Renal cortex interstitium (tissue), 11 donors: ENCODE results near the gene MALAT1. TPM values are rescaled to one million over a fixed set of nuclear protein-coding genes. Genes with fewer than 3 reads are reported as not detected.

ENCODE experiments used
- DNase-seq, 11 donors: peaks; one replicate each; pipeline ENCODE4 v3.0.0-alpha.2; 2013; ENCODE audit warnings: low read depth in 9 of 11, low spot score in 4 of 11; ENCODE audit errors: extremely low read depth in 1 of 11
- polyA plus RNA-seq, 3 donors: library from polyadenylated mRNA; unstranded; fragments of 120-200 nt; gene quantifications; one replicate each; pipeline ENCODE4 v1.2.1, GENCODE V29; 2013; ENCODE audit not compliant: insufficient read length in 3 of 3

The MALAT1 gene
- polyA plus RNA-seq, 3 donors, result 717 to 1,341 (median 810) TPM

DNA sequence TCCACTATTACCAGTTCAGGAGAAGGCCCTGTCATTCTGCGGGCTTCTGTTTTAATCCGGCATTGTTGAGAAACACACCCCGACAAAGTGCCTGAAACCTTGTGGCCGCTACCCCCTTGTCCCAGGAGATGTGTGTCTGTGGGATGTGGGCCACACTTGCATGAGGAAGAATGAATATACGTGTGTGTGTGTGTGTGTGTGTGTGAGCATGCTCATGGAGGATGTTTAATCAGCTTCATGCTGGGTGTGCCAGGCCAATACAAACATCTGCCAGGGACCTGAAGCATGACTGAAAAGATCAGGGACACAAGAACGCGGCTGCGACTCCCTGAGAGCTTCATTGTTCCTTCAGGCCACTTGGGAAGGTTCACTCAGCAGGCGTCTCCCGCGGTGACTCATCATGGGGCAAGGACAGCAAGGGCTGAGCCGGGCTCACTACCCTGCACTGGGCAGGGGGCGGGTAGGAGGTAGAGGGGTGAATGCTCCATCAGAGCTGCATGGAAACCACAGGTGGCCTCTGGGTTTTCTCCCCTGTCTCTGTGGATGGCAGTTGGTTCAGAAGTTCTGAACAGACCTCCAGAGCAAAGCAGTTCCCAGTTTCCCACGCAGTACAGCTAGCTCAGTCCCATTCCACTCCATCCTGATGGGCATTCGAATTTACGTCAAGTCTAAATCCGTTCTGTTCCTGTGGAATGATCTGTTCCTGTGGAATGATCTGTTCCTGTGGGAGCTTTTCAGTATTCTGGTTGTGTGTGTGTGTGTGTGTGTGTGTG lies 7.0 kb upstream of the MALAT1 start:
- DNase-seq, result no peak

DNA sequence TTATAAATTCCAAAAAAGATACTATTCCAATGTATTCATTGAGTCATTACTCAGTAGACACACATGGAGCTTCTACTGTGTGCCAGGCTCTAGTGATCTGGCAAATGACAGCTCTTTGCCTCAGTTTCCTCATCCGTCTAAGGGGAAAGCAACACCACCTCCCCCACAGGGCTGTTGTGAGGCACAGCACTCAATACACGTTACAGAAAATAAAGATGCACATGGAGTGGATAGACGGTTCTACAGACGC lies 6.5 kb upstream of the MALAT1 start:
- DNase-seq, result no peak

DNA sequence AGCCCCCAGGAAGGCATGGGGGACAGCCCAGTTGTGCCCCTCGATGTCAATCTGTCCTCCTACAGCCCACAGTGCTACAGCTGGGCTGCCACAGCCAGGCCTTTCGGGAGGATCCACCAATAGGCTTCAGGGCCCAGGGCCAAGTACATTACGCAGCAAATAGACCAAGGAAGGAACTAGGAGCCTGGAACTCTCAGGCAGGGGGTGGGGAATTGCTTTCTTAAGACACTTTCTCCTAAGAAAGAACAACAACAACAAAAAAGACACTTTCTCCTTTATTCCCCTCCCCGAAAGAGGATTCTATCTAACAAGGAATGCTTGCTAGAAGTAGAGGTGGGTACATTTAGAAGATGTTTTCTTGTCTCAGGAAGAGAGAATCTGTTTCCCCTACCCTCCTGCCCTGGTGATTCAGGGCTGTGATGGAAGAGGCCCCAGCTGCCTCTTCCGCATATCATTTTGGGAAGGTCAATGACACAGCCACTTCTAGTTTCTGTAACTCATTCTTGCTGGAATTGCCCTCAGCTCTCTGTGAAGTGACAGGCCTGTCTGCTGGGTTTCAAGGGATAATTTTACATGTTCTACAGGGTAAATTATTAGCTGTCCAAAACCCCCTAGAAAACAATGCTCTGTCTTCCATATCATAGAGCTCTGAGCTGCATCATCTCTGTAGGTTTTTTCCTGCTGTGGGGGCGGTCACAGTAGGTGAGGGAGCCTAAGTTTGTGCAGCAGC lies 6.0 kb upstream of the MALAT1 start:
- peak in 2 of 11 donors; percentile 37 to 57 for DNase-seq

DNA sequence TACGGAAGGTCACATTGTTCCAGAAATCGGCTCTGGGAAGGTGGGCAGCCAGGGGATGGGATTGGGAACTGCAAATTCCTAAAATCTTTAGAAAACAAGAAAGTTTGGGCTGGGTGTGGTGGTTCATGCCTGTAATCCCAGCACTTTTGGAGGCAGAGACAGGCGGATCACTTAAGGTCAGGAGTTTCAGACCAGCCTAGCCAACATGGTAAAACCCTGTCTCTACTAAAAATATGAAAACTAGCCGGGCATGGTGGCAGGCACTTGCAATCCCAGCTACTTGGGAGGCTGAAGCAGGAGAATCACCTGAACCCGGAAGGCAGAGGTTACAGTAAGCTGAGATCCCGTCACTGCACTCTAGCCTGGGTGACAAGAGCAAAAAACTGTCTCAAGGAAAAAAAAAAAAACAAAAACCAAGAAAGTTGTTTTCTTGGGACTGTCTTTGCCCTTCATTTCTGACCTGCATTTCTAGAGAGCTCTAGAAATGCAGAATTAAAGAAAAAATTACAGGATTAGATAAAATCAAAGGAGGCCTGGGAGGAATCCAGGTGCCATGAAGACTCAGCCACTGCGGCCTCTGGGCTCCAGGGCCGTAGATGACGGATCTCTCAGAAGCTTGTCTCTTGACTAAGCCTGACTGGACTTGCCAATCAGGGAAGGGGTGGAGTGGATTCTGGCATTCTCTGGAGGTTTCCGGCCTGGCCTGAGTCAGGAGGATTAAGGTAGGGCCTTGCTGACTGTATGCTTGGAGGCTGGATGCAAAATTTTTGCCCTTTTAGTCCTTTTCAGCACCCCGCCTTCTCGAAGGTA lies 5.3 kb upstream of the MALAT1 start:
- DNase-seq, result no peak

DNA sequence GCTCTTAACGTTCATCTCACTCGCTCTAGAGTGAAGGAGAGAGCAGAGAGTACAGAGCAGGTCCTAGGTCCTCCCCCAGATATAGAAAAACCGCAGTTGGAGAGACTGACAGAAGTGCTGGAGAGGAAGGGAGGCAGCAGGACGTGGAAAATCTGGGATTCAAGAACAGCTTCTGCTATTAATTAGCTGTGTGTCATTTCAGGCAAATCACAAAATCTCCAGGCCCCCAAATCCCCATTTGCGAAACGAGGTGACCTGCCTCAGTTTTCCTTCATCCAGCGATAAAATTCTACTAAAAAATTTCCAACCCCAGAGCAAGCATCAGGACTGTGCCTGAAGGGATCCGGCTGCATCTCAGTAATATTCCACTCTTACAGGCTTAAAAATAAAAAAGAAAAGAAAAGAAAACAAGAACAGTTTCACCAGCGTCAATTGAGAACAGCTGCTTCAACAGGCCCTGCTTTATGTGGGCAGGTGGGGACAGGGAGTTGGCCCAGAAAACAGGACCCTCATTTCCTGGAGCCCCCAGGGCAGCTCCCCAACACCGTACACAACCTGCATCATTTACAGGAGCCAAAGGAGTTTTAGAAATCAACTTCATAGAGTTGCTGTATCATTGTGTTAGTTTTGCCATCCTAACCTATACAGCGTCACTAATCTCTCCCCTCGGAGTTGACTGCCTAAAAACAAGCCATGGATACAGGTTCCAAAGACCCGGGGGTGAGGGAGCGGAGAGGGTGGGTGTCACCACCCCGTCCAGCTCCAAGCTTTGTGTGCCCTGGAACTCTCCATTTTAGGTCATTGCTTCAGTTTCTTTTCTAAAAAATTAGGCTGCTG lies 2.3 kb upstream of the MALAT1 start:
- no peak for DNase-seq

DNA sequence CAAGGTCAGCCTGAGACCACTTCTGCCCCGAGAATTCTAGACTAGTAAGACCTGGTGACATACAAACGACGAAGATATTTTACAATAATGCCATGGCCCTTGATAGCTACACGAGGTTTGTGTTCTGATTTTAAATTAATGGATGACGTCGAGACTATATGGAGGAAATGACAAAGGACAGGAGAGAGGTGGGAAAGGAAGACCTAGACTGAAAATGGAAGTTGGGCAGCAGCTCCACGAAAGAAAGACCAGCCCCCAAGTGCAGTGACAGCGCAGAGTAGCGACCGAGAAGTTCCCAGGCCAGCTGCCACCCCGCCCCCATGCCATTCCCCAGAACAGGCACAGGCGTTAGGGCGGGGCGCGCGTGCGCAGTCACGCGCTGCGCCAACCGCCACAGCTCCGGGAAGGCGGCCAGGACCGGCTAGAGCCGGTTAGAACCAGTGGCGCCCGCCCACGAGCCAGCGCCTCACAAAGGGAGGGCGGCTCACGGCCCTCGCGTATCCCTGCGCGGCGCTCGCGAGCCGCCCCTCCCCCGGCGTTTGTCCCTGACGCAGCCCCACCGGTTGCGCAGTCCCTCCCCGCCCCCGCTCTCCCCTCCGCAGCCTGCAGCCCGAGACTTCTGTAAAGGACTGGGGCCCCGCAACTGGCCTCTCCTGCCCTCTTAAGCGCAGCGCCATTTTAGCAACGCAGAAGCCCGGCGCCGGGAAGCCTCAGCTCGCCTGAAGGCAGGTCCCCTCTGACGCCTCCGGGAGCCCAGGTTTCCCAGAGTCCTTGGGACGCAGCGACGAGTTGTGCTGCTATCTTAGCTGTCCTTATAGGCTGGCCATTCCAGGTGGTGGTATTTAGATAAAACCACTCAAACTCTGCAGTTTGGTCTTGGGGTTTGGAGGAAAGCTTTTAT lies 1.5 kb upstream of the MALAT1 start:
- DNase-seq, result peak; percentile 95 to 99 (median 98)

DNA sequence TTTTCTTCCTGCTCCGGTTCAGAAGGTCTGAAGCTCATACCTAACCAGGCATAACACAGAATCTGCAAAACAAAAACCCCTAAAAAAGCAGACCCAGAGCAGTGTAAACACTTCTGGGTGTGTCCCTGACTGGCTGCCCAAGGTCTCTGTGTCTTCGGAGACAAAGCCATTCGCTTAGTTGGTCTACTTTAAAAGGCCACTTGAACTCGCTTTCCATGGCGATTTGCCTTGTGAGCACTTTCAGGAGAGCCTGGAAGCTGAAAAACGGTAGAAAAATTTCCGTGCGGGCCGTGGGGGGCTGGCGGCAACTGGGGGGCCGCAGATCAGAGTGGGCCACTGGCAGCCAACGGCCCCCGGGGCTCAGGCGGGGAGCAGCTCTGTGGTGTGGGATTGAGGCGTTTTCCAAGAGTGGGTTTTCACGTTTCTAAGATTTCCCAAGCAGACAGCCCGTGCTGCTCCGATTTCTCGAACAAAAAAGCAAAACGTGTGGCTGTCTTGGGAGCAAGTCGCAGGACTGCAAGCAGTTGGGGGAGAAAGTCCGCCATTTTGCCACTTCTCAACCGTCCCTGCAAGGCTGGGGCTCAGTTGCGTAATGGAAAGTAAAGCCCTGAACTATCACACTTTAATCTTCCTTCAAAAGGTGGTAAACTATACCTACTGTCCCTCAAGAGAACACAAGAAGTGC lies 661 bp upstream of the MALAT1 start:
- DNase-seq, result peak in 1 of 11 donors; percentile 47

DNA sequence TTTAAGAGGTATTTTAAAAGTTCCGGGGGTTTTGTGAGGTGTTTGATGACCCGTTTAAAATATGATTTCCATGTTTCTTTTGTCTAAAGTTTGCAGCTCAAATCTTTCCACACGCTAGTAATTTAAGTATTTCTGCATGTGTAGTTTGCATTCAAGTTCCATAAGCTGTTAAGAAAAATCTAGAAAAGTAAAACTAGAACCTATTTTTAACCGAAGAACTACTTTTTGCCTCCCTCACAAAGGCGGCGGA lies 193 bp upstream of the MALAT1 start:
- no peak for DNase-seq

DNA sequence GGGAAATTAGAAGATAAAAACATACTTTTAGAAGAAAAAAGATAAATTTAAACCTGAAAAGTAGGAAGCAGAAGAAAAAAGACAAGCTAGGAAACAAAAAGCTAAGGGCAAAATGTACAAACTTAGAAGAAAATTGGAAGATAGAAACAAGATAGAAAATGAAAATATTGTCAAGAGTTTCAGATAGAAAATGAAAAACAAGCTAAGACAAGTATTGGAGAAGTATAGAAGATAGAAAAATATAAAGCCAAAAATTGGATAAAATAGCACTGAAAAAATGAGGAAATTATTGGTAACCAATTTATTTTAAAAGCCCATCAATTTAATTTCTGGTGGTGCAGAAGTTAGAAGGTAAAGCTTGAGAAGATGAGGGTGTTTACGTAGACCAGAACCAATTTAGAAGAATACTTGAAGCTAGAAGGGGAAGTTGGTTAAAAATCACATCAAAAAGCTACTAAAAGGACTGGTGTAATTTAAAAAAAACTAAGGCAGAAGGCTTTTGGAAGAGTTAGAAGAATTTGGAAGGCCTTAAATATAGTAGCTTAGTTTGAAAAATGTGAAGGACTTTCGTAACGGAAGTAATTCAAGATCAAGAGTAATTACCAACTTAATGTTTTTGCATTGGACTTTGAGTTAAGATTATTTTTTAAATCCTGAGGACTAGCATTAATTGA lies 1.0 kb downstream of the MALAT1 start:
- no peak for DNase-seq

DNA sequence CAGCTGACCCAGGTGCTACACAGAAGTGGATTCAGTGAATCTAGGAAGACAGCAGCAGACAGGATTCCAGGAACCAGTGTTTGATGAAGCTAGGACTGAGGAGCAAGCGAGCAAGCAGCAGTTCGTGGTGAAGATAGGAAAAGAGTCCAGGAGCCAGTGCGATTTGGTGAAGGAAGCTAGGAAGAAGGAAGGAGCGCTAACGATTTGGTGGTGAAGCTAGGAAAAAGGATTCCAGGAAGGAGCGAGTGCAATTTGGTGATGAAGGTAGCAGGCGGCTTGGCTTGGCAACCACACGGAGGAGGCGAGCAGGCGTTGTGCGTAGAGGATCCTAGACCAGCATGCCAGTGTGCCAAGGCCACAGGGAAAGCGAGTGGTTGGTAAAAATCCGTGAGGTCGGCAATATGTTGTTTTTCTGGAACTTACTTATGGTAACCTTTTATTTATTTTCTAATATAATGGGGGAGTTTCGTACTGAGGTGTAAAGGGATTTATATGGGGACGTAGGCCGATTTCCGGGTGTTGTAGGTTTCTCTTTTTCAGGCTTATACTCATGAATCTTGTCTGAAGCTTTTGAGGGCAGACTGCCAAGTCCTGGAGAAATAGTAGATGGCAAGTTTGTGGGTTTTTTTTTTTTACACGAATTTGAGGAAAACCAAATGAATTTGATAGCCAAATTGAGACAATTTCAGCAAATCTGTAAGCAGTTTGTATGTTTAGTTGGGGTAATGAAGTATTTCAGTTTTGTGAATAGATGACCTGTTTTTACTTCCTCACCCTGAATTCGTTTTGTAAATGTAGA lies 1.7 kb downstream of the MALAT1 start:
- peak in 1 of 11 donors; percentile 29 for DNase-seq

DNA sequence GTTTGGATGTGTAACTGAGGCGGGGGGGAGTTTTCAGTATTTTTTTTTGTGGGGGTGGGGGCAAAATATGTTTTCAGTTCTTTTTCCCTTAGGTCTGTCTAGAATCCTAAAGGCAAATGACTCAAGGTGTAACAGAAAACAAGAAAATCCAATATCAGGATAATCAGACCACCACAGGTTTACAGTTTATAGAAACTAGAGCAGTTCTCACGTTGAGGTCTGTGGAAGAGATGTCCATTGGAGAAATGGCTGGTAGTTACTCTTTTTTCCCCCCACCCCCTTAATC lies 2.3 kb downstream of the MALAT1 start:
- DNase-seq, result no peak

DNA sequence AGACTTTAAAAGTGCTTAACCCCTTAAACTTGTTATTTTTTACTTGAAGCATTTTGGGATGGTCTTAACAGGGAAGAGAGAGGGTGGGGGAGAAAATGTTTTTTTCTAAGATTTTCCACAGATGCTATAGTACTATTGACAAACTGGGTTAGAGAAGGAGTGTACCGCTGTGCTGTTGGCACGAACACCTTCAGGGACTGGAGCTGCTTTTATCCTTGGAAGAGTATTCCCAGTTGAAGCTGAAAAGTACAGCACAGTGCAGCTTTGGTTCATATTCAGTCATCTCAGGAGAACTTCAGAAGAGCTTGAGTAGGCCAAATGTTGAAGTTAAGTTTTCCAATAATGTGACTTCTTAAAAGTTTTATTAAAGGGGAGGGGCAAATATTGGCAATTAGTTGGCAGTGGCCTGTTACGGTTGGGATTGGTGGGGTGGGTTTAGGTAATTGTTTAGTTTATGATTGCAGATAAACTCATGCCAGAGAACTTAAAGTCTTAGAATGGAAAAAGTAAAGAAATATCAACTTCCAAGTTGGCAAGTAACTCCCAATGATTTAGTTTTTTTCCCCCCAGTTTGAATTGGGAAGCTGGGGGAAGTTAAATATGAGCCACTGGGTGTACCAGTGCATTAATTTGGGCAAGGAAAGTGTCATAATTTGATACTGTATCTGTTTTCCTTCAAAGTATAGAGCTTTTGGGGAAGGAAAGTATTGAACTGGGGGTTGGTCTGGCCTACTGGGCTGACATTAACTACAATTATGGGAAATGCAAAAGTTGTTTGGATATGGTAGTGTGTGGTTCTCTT lies 2.8 kb downstream of the MALAT1 start:
- DNase-seq, result peak in 1 of 11 donors; percentile 28

DNA sequence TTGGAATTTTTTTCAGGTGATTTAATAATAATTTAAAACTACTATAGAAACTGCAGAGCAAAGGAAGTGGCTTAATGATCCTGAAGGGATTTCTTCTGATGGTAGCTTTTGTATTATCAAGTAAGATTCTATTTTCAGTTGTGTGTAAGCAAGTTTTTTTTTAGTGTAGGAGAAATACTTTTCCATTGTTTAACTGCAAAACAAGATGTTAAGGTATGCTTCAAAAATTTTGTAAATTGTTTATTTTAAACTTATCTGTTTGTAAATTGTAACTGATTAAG lies 3.4 kb downstream of the MALAT1 start:
- no peak for DNase-seq

DNA sequence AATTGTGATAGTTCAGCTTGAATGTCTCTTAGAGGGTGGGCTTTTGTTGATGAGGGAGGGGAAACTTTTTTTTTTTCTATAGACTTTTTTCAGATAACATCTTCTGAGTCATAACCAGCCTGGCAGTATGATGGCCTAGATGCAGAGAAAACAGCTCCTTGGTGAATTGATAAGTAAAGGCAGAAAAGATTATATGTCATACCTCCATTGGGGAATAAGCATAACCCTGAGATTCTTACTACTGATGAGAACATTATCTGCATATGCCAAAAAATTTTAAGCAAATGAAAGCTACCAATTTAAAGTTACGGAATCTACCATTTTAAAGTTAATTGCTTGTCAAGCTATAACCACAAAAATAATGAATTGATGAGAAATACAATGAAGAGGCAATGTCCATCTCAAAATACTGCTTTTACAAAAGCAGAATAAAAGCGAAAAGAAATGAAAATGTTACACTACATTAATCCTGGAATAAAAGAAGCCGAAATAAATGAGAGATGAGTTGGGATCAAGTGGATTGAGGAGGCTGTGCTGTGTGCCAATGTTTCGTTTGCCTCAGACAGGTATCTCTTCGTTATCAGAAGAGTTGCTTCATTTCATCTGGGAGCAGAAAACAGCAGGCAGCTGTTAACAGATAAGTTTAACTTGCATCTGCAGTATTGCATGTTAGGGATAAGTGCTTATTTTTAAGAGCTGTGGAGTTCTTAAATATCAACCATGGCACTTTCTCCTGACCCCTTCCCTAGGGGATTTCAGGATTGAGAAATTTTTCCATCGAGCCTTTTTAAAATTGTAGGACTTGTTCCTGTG lies 3.9 kb downstream of the MALAT1 start:
- DNase-seq, result no peak

DNA sequence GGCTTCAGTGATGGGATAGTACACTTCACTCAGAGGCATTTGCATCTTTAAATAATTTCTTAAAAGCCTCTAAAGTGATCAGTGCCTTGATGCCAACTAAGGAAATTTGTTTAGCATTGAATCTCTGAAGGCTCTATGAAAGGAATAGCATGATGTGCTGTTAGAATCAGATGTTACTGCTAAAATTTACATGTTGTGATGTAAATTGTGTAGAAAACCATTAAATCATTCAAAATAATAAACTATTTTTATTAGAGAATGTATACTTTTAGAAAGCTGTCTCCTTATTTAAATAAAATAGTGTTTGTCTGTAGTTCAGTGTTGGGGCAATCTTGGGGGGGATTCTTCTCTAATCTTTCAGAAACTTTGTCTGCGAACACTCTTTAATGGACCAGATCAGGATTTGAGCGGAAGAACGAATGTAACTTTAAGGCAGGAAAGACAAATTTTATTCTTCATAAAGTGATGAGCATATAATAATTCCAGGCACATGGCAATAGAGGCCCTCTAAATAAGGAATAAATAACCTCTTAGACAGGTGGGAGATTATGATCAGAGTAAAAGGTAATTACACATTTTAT lies 4.6 kb downstream of the MALAT1 start:
- DNase-seq, result no peak
